ENCODE results near the gene CCNE1.

The CCNE1 gene

GRCh38 chr19:29843180-29844051, 31.6 kb downstream of the CCNE1 start:
- TF ChIP-seq CTCF (IDR thresholded peaks at IDR 0.05; ENCODE audit: low read depth, low read length, missing control alignments), result no peak

DNA sequence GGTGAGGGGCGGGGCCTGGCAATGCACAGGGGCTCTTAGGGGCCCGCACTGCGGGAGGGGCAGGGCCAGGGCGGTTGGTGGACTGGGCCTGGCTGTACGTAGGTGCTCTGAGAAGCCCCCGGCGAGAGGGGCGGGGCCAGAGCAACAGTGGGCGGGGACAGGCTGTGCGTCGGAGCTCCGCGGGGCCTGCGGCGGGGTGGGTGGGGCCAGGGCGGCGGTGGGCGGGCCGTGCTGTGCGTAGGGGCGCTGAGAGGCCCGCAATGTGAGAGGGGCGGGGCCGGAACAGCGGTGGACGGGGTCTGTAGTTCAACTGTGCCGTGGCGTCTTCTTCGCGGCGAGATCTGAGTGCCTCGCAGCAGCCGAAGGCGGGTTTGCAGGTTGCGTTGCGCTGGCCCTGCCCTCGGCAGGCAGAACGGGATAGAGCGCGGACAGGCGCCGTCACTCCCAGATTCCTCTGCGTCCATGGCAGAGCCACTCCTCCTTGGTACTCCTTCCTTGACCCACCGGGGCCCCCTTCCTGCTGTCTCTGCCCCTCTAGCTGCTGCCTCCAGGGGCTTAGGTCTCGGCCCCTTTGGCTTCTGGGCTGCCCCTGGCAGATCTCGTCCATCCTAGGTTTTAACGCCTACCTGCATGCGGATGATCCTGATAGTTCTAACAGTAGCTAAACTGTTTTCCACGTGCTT, 33.2 kb downstream of the CCNE1 start:
- TF ChIP-seq CTCF (IDR thresholded peaks at IDR 0.05; ENCODE audit: low read depth, low read length, missing control alignments), result no peak
- peak overlapping the region; percentile 54 for H3K4me3 ChIP-seq (replicated peaks; ENCODE audit: low read depth, low read length)
- peak; percentile 45 for DNase-seq (ENCODE audit: extremely low read depth, low read depth)

More at GRCh38 chr19:29843180-29844051, 31.6 kb downstream of the CCNE1 start:
- DNase-seq (ENCODE audit: extremely low read depth, low read depth), result no peak
- H3K4me3 ChIP-seq (replicated peaks; ENCODE audit: low read depth, low read length), result peak overlapping the region; percentile 54

GRCh38 chr19:29845574-29846176, 33.9 kb downstream of the CCNE1 start:
- TF ChIP-seq CTCF (IDR thresholded peaks at IDR 0.05; ENCODE audit: low read depth, low read length, missing control alignments), result no peak
- H3K4me3 ChIP-seq (replicated peaks; ENCODE audit: low read depth, low read length), result peak overlapping the region; percentile 54
- DNase-seq (ENCODE audit: extremely low read depth, low read depth), result peak; percentile 26

DNA sequence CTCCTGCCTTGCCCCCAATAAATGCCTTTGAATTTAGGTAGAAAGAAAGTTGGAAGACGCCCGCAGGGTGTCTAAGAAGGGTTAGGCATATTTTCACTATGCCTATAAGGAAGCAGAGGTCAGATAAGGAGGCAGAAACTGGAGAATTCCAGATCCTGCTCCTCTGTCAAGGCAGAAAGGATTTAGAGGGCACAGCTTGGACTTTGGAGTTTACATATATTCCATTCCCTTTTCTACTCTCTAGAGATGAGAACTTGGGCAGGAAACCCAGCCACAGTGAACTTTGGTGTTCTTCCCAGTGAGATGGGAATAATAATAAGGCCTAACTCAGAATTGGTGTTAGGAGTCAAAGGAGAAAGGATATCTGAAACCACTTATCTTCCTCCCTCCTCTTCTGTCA, 37.4 kb downstream of the CCNE1 start:
- no peak for TF ChIP-seq CTCF (IDR thresholded peaks at IDR 0.05; ENCODE audit: low read depth, low read length, missing control alignments)
- no peak overlapping the region for H3K4me3 ChIP-seq (replicated peaks; ENCODE audit: low read depth, low read length)
- no peak for DNase-seq (ENCODE audit: extremely low read depth, low read depth)

- no peak for TF ChIP-seq CTCF (IDR thresholded peaks at IDR 0.05; ENCODE audit: low read depth, low read length, missing control alignments)
- DNase-seq (ENCODE audit: extremely low read depth, low read depth), result no peak
- H3K4me3 ChIP-seq (replicated peaks; ENCODE audit: low read depth, low read length), result no peak overlapping the region
Observed at GRCh38 chr19:29850482-29850881, 38.7 kb downstream of the CCNE1 start.

DNA sequence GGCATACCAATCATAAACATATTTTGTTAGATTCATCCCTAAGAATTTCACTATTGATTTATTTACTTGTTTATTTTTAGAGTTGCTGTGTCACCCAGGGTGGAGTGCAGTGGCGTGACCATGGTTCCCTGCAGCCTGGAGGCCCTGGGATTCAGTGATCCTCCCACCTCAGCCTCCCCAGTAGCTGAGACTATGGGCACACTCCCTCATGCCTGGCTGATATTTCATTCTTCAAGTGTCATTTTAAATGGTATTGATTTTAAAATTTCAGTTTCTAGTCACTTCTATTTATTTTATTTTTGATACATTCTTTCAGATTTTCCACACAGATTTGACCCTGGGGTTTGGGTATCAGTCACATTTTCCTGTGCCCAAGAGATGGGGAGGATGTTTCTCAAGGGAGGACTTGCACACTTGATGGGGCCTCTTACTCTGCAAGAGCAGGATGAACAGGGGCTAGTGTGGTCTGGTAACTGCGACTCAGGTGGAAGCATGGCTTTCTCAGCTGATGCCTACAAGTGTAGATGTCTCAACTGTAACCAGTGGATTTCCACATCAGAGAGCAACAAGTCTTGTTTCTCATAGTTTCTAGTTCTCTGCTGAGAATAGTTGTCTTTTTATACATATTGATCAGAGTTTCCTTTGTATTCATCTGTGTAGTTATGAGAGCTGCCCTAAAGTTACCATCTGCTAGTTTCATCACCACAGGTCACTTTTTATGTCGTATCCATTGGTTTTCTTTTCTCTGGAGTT, 40.2 kb downstream of the CCNE1 start:
- H3K4me3 ChIP-seq (replicated peaks; ENCODE audit: low read depth, low read length), result no peak overlapping the region
- DNase-seq (ENCODE audit: extremely low read depth, low read depth), result no peak
- no peak for TF ChIP-seq CTCF (IDR thresholded peaks at IDR 0.05; ENCODE audit: low read depth, low read length, missing control alignments)

Data from HFF-Myc (cell line).